H1 (cell line): ENCODE results near the gene TEAD2. TPM values are rescaled to one million over a fixed set of nuclear protein-coding genes. Genes with fewer than 3 reads are reported as not detected.

Experiments used
- CTCF ChIA-PET: fragments of 300-600 bp; sonication (Branson Sonifier 250); formaldehyde crosslinking; loops from one replicate; lab custom pipeline; 2021; ENCODE audit not compliant: partially characterized antibody; lab: Charles Lee
- POLR2A ChIA-PET: fragments of 300-600 bp; sonication (Branson Sonifier 250); formaldehyde crosslinking; loops from one replicate; lab custom pipeline; 2021; ENCODE audit warnings: inconsistent platforms; ENCODE audit not compliant: partially characterized antibody; lab: Charles Lee
- DNase-seq, 2 experiments: peaks; one replicate each; pipeline versions ENCODE4 v3.0.0 to v3.0.0-alpha.2; 2010 to 2022; ENCODE audit warnings: low spot score in 2 of 2, low read depth in 1 of 2, mixed read lengths in 1 of 2
- FAIRE-seq: peaks from 2 replicates; lab custom pipeline; 2011; peaks lifted over from hg19 to GRCh38; lab: Jason Lieb, UNC
- H2AFZ ChIP-seq: 2 replicates; pipeline ENCODE4 v1.8.1; 2012; ENCODE audit warnings: low read length, inconsistent platforms
- H2AK5ac ChIP-seq: 2 replicates; pipeline ENCODE4 v1.6.1; 2013; ENCODE audit warnings: low read depth, low read length
- H2BK120ac ChIP-seq: replicated peaks from 2 replicates; pipeline ENCODE3; 2013; ENCODE audit warnings: low read depth, low read length, inconsistent platforms
- H2BK12ac ChIP-seq: 2 replicates; pipeline ENCODE4 v1.6.1; 2013; ENCODE audit warnings: low read depth, low read length
- H2BK15ac ChIP-seq: 2 replicates; pipeline ENCODE4 v1.6.1; 2013; ENCODE audit warnings: low read length
- H2BK20ac ChIP-seq: 2 replicates; pipeline ENCODE4 v1.6.1; 2013; ENCODE audit warnings: low read length
- H2BK5ac ChIP-seq: 2 replicates; pipeline ENCODE4 v1.6.1; 2013; ENCODE audit warnings: low read depth, low read length
- H3K14ac ChIP-seq: 2 replicates; pipeline ENCODE4 v1.6.1; 2013; ENCODE audit warnings: inconsistent platforms; ENCODE audit not compliant: insufficient read length
- H3K18ac ChIP-seq: 2 replicates; pipeline ENCODE4 v1.6.1; 2013; ENCODE audit warnings: low read length; ENCODE audit errors: extremely low read depth
- H3K23ac ChIP-seq: 2 replicates; pipeline ENCODE4 v1.6.1; 2013; ENCODE audit warnings: inconsistent platforms; ENCODE audit not compliant: insufficient read length
- H3K23me2 ChIP-seq: 2 replicates; pipeline ENCODE4 v1.6.1; 2013; ENCODE audit warnings: low read depth, low read length
- H3K27ac ChIP-seq: 2 replicates; pipeline ENCODE4 v1.6.1; 2011; ENCODE audit warnings: low read depth, low read length, inconsistent platforms
- H3K27me3 ChIP-seq, 4 experiments: replicated peaks in 1 of 4; 1 replicate in 1 of 4; 2 replicates in 3 of 4; pipeline versions ENCODE4 v1.6.1 to v1.8.1; 2011 to 2013; ENCODE audit warnings: low read length in 3 of 4, mild to moderate bottlenecking in 3 of 4, inconsistent platforms in 2 of 4, mixed read lengths in 2 of 4, moderate library complexity in 1 of 4; ENCODE audit not compliant: control insufficient read depth in 3 of 4, insufficient read depth in 3 of 4; ENCODE audit errors: extremely low read depth in 1 of 4
- H3K36me3 ChIP-seq, 4 experiments: 2 replicates each; pipeline versions ENCODE4 v1.6.1 to v1.8.1; 2011 to 2013; ENCODE audit warnings: mild to moderate bottlenecking in 4 of 4, low read length in 3 of 4, moderate library complexity in 2 of 4, control low read depth in 1 of 4, inconsistent platforms in 1 of 4; ENCODE audit not compliant: insufficient read depth in 4 of 4, control insufficient read depth in 2 of 4
- H3K4ac ChIP-seq: replicated peaks from 2 replicates; pipeline ENCODE3; 2013; ENCODE audit warnings: low read length, low read depth, mixed read lengths, inconsistent platforms; ENCODE audit not compliant: insufficient read length
- H3K4me1 ChIP-seq, 4 experiments: replicated peaks in 1 of 4; 1 replicate in 1 of 4; 2 replicates in 3 of 4; pipeline versions ENCODE4 v1.6.1 to v1.8.1; 2011 to 2013; ENCODE audit warnings: low read length in 3 of 4, inconsistent platforms in 2 of 4, mixed read lengths in 1 of 4; ENCODE audit not compliant: insufficient read depth in 4 of 4, control insufficient read depth in 3 of 4
- H3K4me2 ChIP-seq, 2 experiments: 2 replicates each; pipeline versions ENCODE4 v1.6.1 to v1.8.1; 2011 to 2013; ENCODE audit warnings: low read depth in 2 of 2, low read length in 2 of 2, control low read depth in 1 of 2, inconsistent platforms in 1 of 2, mild to moderate bottlenecking in 1 of 2; ENCODE audit not compliant: insufficient read depth in 1 of 2
- H3K4me3 ChIP-seq, 4 experiments: fragments of 200-600, 300-600 bp in 1 of 4; sonication (generic), shearing (Covaris generic), sonication (Bioruptor Twin) in 1 of 4; 2 replicates each; pipeline versions ENCODE4 v1.5.1 to v1.8.1; 2011 to 2016; ENCODE audit warnings: low read length in 4 of 4, low read depth in 3 of 4, control low read depth in 2 of 4, inconsistent platforms in 2 of 4, mild to moderate bottlenecking in 2 of 4, mixed read lengths in 1 of 4, moderate library complexity in 1 of 4; ENCODE audit not compliant: insufficient read depth in 2 of 4; ENCODE audit errors: extremely low read depth in 1 of 4
- H3K56ac ChIP-seq: replicated peaks from 2 replicates; pipeline ENCODE3; 2013; ENCODE audit warnings: low read depth, mild to moderate bottlenecking, mixed read lengths, low read length, inconsistent platforms; ENCODE audit not compliant: insufficient read length
- H3K79me1 ChIP-seq: 2 replicates; pipeline ENCODE4 v1.6.1; 2013; ENCODE audit warnings: low read depth, low read length, control low read depth
- H3K79me2 ChIP-seq, 2 experiments: 2 replicates each; pipeline versions ENCODE4 v1.6.1 to v1.8.1; 2012 to 2013; ENCODE audit warnings: low read length in 2 of 2, mild to moderate bottlenecking in 2 of 2, inconsistent platforms in 1 of 2; ENCODE audit not compliant: insufficient read depth in 2 of 2, control insufficient read depth in 1 of 2
- H3K9ac ChIP-seq, 4 experiments: replicated peaks in 1 of 4; 1 replicate in 1 of 4; 2 replicates in 3 of 4; pipeline versions ENCODE4 v1.6.1 to v1.8.1; 2011 to 2013; ENCODE audit warnings: low read depth in 3 of 4, low read length in 3 of 4, control low read depth in 2 of 4, mild to moderate bottlenecking in 2 of 4, moderate library complexity in 2 of 4, inconsistent platforms in 1 of 4; ENCODE audit errors: extremely low read depth in 1 of 4
- H3K9me3 ChIP-seq, 2 experiments: 2 replicates each; pipeline versions ENCODE4 v1.6.1 to v1.8.1; 2012 to 2013; ENCODE audit warnings: mild to moderate bottlenecking in 2 of 2, moderate library complexity in 2 of 2, control low read depth in 1 of 2, inconsistent platforms in 1 of 2, low read depth in 1 of 2, low read length in 1 of 2, mixed read lengths in 1 of 2; ENCODE audit not compliant: insufficient read depth in 2 of 2
- H4K20me1 ChIP-seq, 2 experiments: replicated peaks in 1 of 2; 2 replicates each; pipeline versions ENCODE3 to v1.8.1; 2011 to 2013; ENCODE audit warnings: inconsistent platforms in 2 of 2, low read length in 2 of 2, mild to moderate bottlenecking in 1 of 2; ENCODE audit not compliant: insufficient read depth in 2 of 2, control insufficient read depth in 1 of 2
- H4K5ac ChIP-seq: 2 replicates; pipeline ENCODE4 v1.6.1; 2013; ENCODE audit warnings: low read length, low read depth, mixed read lengths, inconsistent platforms; ENCODE audit not compliant: insufficient read length
- H4K8ac ChIP-seq: 2 replicates; pipeline ENCODE4 v1.8.0; 2013; ENCODE audit warnings: mild to moderate bottlenecking, moderate library complexity, low read length, inconsistent platforms; ENCODE audit not compliant: insufficient read depth; ENCODE audit errors: extremely low read depth
- H4K91ac ChIP-seq: replicated peaks from 2 replicates; pipeline ENCODE3; 2013; ENCODE audit warnings: low read length, mixed read lengths, inconsistent platforms; ENCODE audit not compliant: insufficient read length
- JUN ChIP-seq: IDR thresholded peaks from 2 replicates; pipeline ENCODE4 v1.6.1; 2011; ENCODE audit warnings: low read depth, mild to moderate bottlenecking, improper control_type of control experiment, low read length
- WGBS, 2 experiments: shearing (Covaris generic) in 1 of 2; methylation state at CpG; one replicate each; pipeline versions ENCODE4 v1.1.6 to v1.1.7; 2013 to 2015; ENCODE audit warnings: low lambda C conversion rate in 2 of 2, mixed read lengths in 2 of 2, inconsistent platforms in 1 of 2, low coverage in 1 of 2, missing lambda C conversion rate in 1 of 2; ENCODE audit not compliant: insufficient replicate concordance in 2 of 2, insufficient coverage in 1 of 2, insufficient read length in 1 of 2; ENCODE audit errors: extremely low coverage in 1 of 2, missing lambda C conversion rate in 1 of 2; 5-methylcytosine and 5-hydroxymethylcytosine counted together
- polyA plus RNA-seq, 7 experiments: library from polyadenylated mRNA; depleted of rRNA in 3 of 7; stranded (reverse) in 5 of 7; unstranded in 2 of 7; fragments of >200 nt in 5 of 7; fragments of 200-250 nt in 2 of 7; gene quantifications; 1 replicate in 5 of 7; 2 replicates in 1 of 7; 4 replicates in 1 of 7; pipeline versions ENCODE4 v1.2.1 to v1.2.3, GENCODE V29; 2011 to 2013; ENCODE audit warnings: missing spikeins in 2 of 7, mixed read lengths in 2 of 7
- total RNA-seq: library from RNA; stranded (reverse); fragmentation: NEBNext Ultra II Directional; extraction: Animal tissue kit (Norgen Biotek cat#: 25700); gene quantifications from 2 replicates; pipeline ENCODE4 v1.2.1, GENCODE V29; 2021

TEAD2 gene
- total and polyA plus RNA-seq, 2 of the 8 experiments (the other 6 are each of a cell fraction or from before 2014, with no cell fraction given) = 87.6 to 146 TPM

DNA sequence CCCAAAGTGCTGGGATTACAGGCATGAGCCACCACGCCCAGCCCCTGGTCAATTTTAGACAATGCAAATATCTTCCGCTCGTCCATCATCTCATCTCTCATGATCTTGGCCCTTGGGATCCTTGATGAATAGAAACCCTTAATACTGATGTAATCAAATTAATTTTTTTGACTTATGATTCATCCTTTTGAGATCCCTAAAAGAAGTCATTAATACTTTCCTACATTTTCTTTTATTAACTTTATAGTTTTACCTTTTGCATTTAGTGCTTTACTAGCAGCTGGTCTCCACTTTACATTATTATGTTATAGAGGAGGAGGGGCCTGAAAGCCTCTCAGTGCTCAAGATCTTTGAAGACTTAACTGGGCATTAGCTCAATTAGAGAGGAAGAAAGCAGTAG is 18.2 kb upstream of the TEAD2 start:
- WGBS, 2 experiments = 91% methylated on average over 3 of the region's 3 CpGs; no CpG with 5 or more reads in 1 of the 2 experiments
- no peak overlapping the region for H3K4me2 ChIP-seq
- CTCF ChIA-PET = interaction anchor here (0.6 to 2.3 kb wide), 6 partner anchors 10 to 1024 kb away, joined by 3 to 4 read pairs (median 4); no protein-coding TSS in a partner anchor

More for the DNA sequence above, 18.2 kb upstream of the TEAD2 start:
- H3K9ac ChIP-seq = no peak overlapping the region
- H2AK5ac ChIP-seq = no peak overlapping the region
- no peak overlapping the region for H2AFZ ChIP-seq
- no peak overlapping the region for H3K4me3 ChIP-seq
- no peak overlapping the region for H3K56ac ChIP-seq
- H4K8ac ChIP-seq = no peak overlapping the region
- no peak overlapping the region for H3K14ac ChIP-seq
- DNase-seq (no peak), FAIRE-seq (no peak)
- H3K4me1 ChIP-seq = no peaks in the 10 kb centered on the region
- peaks cover 0 to 7% of the 10 kb centered on the region in 2 experiments; a peak in 3 of 4 replicates for H3K9me3 ChIP-seq
- H2BK12ac ChIP-seq = no peak overlapping the region
- no peak overlapping the region for H2BK5ac ChIP-seq
- H3K27me3 ChIP-seq = no peaks in the 10 kb centered on the region
- no peak overlapping the region for H3K23ac ChIP-seq
- H4K5ac ChIP-seq = no peak overlapping the region
- H3K79me2 ChIP-seq = no peaks in the 10 kb centered on the region
- H3K36me3 ChIP-seq = no peaks in the 10 kb centered on the region
- H3K18ac ChIP-seq = no peak overlapping the region
- no peak overlapping the region for H2BK15ac ChIP-seq
- H2BK120ac ChIP-seq = no peak overlapping the region
- H3K23me2 ChIP-seq = no peaks in the 10 kb centered on the region
- no peak overlapping the region for H3K27ac ChIP-seq
- no peak overlapping the region for H2BK20ac ChIP-seq
- H3K4ac ChIP-seq = no peak overlapping the region
- POLR2A ChIA-PET = interaction anchor here (1.5 to 2.7 kb wide), 2 partner anchors 19 to 71 kb away, joined by 3 to 9 read pairs; partner anchors contain the start of genes PIH1D1 and TEAD2
- no peak overlapping the region for H4K91ac ChIP-seq
- H4K20me1 ChIP-seq = no peaks in the 10 kb centered on the region
- no peaks in the 10 kb centered on the region for H3K79me1 ChIP-seq
- TF ChIP-seq JUN = no peak
